K562 (cell line): Measurements from ENCODE around the gene KCNK4. TPM values are rescaled to one million over a fixed set of nuclear protein-coding genes. Genes with fewer than 3 reads are reported as not detected.

ENCODE experiments used
- BCL6 ChIP-seq: fragments of 250-450 bp; sonication (Bioruptor Pico); IDR thresholded peaks from 2 replicates; pipeline ENCODE4 v1.4.0; 2020
- FOSL1 ChIP-seq: fragments of 200-800 bp; sonication (Bioruptor generic); conservative IDR thresholded peaks from 2 replicates; pipeline ENCODE4 v1.6.1; 2016; ENCODE audit warnings: missing genetic modification characterization, missing compliant biosample characterization
- HOXB6 ChIP-seq: fragments of 250-450 bp; sonication (Bioruptor Pico); IDR thresholded peaks from 2 replicates; pipeline ENCODE4 v1.5.1; 2022; ENCODE audit warnings: mild to moderate bottlenecking, borderline replicate concordance
- JUN ChIP-seq, 2 experiments: sonication (generic) in 1 of 2; formaldehyde crosslinking in 1 of 2; IDR thresholded peaks; 2 replicates each; pipeline versions ENCODE4 v1.6.1 to v1.8.0; 2012 to 2022; ENCODE audit warnings: borderline replicate concordance in 2 of 2, mild to moderate bottlenecking in 2 of 2, improper control_type of control experiment in 1 of 2, low read depth in 1 of 2, low read length in 1 of 2, missing genetic modification reagents in 1 of 2
- KDM4B ChIP-seq, 2 experiments: fragments of 450-650 bp in 1 of 2; sonication (generic) in 1 of 2; IDR thresholded peaks; 2 replicates each; pipeline ENCODE4 v1.6.1; 2016 to 2017; ENCODE audit warnings: borderline replicate concordance in 2 of 2, antibody characterized with exemption in 1 of 2, low read depth in 1 of 2, mild to moderate bottlenecking in 1 of 2
- POLR2H ChIP-seq: IDR thresholded peaks from 2 replicates; pipeline ENCODE4 v1.6.1; 2016; ENCODE audit warnings: missing genetic modification characterization, low read depth, mild to moderate bottlenecking, control low read depth, missing compliant biosample characterization, moderate library complexity
- TAF1 ChIP-seq: IDR thresholded peaks from 2 replicates; pipeline ENCODE4 v1.6.1; 2011; ENCODE audit warnings: mild to moderate bottlenecking, low read length, moderate library complexity; ENCODE audit not compliant: insufficient read depth, control insufficient read depth, severe bottlenecking; ENCODE audit errors: extremely low read depth
- YBX1 ChIP-seq: fragments of 450-650 bp; IDR thresholded peaks from 2 replicates; pipeline ENCODE4 v1.7.1; 2016; ENCODE audit warnings: mild to moderate bottlenecking
- ZKSCAN8 ChIP-seq: fragments of 200-800 bp; sonication (Bioruptor generic); IDR thresholded peaks from 2 replicates; pipeline ENCODE4 v1.6.1; 2016; ENCODE audit warnings: missing genetic modification characterization, missing compliant biosample characterization
- ZNF507 ChIP-seq: conservative IDR thresholded peaks from 2 replicates; pipeline ENCODE4 v1.6.1; 2017; ENCODE audit warnings: missing genetic modification characterization, missing compliant biosample characterization
- ZNF584 ChIP-seq: fragments of 200-800 bp; sonication (Bioruptor generic); IDR thresholded peaks from 2 replicates; pipeline ENCODE4 v1.6.1; 2016; ENCODE audit warnings: low read depth, mild to moderate bottlenecking, missing genetic modification characterization, missing compliant biosample characterization
- ZNF695 ChIP-seq: fragments of 450-650 bp; formaldehyde crosslinking; IDR thresholded peaks from 2 replicates; pipeline ENCODE4 v1.4.0; 2020; ENCODE audit warnings: mild to moderate bottlenecking, moderate library complexity
- ZNF740 ChIP-seq, 3 experiments: fragments of 200-800 bp in 1 of 3; sonication (Bioruptor generic) in 1 of 3; sonication (generic) in 1 of 3; formaldehyde crosslinking in 1 of 3; IDR thresholded peaks; 2 replicates each; pipeline versions ENCODE4 v1.6.1 to v1.8.0; 2016 to 2022; ENCODE audit warnings: mild to moderate bottlenecking in 2 of 3, missing compliant biosample characterization in 2 of 3, missing genetic modification characterization in 2 of 3, missing genetic modification reagents in 1 of 3
- polyA plus RNA-seq, 8 experiments: library from polyadenylated mRNA; depleted of rRNA in 4 of 8; stranded (reverse) in 5 of 8; unstranded in 3 of 8; fragments of >200 nt; fragmentation: Nextera tagmentation in 2 of 8; fragmentation: Illumina TruSeq in 1 of 8; extraction: Ambion mirVana in 2 of 8; extraction: Trizol in 1 of 8; gene quantifications; 2 replicates each; pipeline versions ENCODE4 v1.2.1 to v1.2.3, GENCODE V29; 2011 to 2014; ENCODE audit warnings: inconsistent platforms in 1 of 8, missing spikeins in 1 of 8
- total RNA-seq, 7 experiments: library from RNA; depleted of rRNA in 6 of 7; stranded (reverse); fragments of >200 nt in 6 of 7; fragmentation: Illumina TruSeq in 2 of 7; extraction: Trizol in 2 of 7; gene quantifications; 2 replicates each; pipeline versions ENCODE4 v1.2.1 to v1.2.3, GENCODE V29; 2011 to 2021; ENCODE audit warnings: low replicate concordance in 1 of 7
- TF ChIP-seq, protein P1 (sequence below): sonication (generic); formaldehyde crosslinking; IDR thresholded peaks from 2 replicates; pipeline ENCODE4 v1.8.0; 2022; ENCODE audit warnings: mild to moderate bottlenecking, missing genetic modification reagents
- TF ChIP-seq, protein P2 (sequence below), 2 experiments: IDR thresholded peaks; 2 replicates each; pipeline ENCODE4 v1.6.1; 2012; ENCODE audit warnings: improper control_type of control experiment in 2 of 2, low read depth in 2 of 2, low read length in 2 of 2, borderline replicate concordance in 1 of 2
- TF ChIP-seq, protein P3 (sequence below): sonication (generic); IDR thresholded peaks from 2 replicates; pipeline ENCODE4 v1.6.1; 2016

KCNK4 gene
- total and polyA plus RNA-seq, 9 of the 15 experiments (the other 6 are each of a cell fraction or from before 2014, with no cell fraction given), result not detected

DNA sequence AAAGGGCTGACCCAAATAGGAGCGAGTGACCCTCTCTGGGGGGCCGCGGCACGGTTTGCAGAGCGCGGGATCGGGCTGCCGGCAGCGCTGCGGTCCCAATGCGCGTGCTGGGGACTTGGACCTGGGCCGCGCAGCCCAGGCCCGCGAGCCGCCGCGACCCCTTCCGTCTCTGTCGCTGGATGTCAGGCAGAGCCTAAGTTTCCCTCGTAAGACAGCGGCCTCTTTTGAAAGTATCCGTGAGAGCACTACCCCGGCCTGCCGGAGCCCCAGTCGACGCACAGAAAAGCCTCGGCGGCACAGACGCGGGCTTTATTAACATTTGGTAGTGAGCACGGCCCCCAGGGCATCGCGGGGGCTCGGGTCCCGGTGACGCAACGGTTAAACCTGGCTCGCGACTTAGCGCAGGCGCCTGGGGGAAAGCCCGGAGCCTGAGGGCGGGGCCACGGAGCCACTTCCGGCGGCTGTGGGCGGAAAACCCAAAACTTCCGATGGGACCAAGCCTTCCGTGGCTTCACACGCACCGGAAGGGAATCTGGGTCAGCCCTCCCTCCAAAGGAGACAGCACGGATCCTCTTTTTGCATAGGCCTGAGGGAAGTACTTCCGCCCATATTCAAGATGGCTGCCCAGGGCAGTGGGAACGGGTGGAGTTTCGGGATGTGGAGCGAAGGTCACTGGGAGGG lies 21.4 kb upstream of the KCNK4 start (continued):
- TF ChIP-seq, protein P1, sequence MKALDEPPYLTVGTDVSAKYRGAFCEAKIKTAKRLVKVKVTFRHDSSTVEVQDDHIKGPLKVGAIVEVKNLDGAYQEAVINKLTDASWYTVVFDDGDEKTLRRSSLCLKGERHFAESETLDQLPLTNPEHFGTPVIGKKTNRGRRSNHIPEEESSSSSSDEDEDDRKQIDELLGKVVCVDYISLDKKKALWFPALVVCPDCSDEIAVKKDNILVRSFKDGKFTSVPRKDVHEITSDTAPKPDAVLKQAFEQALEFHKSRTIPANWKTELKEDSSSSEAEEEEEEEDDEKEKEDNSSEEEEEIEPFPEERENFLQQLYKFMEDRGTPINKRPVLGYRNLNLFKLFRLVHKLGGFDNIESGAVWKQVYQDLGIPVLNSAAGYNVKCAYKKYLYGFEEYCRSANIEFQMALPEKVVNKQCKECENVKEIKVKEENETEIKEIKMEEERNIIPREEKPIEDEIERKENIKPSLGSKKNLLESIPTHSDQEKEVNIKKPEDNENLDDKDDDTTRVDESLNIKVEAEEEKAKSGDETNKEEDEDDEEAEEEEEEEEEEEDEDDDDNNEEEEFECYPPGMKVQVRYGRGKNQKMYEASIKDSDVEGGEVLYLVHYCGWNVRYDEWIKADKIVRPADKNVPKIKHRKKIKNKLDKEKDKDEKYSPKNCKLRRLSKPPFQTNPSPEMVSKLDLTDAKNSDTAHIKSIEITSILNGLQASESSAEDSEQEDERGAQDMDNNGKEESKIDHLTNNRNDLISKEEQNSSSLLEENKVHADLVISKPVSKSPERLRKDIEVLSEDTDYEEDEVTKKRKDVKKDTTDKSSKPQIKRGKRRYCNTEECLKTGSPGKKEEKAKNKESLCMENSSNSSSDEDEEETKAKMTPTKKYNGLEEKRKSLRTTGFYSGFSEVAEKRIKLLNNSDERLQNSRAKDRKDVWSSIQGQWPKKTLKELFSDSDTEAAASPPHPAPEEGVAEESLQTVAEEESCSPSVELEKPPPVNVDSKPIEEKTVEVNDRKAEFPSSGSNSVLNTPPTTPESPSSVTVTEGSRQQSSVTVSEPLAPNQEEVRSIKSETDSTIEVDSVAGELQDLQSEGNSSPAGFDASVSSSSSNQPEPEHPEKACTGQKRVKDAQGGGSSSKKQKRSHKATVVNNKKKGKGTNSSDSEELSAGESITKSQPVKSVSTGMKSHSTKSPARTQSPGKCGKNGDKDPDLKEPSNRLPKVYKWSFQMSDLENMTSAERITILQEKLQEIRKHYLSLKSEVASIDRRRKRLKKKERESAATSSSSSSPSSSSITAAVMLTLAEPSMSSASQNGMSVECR (CRISPR knock-in tag), result peak; percentile 65; the same call in 1 of the 2 replicates
- TF ChIP-seq, protein P2, sequence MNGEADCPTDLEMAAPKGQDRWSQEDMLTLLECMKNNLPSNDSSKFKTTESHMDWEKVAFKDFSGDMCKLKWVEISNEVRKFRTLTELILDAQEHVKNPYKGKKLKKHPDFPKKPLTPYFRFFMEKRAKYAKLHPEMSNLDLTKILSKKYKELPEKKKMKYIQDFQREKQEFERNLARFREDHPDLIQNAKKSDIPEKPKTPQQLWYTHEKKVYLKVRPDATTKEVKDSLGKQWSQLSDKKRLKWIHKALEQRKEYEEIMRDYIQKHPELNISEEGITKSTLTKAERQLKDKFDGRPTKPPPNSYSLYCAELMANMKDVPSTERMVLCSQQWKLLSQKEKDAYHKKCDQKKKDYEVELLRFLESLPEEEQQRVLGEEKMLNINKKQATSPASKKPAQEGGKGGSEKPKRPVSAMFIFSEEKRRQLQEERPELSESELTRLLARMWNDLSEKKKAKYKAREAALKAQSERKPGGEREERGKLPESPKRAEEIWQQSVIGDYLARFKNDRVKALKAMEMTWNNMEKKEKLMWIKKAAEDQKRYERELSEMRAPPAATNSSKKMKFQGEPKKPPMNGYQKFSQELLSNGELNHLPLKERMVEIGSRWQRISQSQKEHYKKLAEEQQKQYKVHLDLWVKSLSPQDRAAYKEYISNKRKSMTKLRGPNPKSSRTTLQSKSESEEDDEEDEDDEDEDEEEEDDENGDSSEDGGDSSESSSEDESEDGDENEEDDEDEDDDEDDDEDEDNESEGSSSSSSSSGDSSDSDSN (IDR thresholded peaks at IDR 0.05; ENCODE audit: borderline replicate concordance in 1 of 2, low read depth in 2 of 2, low read length in 2 of 2), result peak in 1 of 2 experiments; percentile 51; a peak in 1 of 4 replicates
- TF ChIP-seq ZNF695 (CRISPR knock-in tag) (no peak), ZNF584 (CRISPR knock-in tag) (peak; percentile 71; the same call in 1 of the 2 replicates), JUN (IDR thresholded peaks at IDR 0.05; ENCODE audit: borderline replicate concordance, low read depth, low read length) (0 out of 2 replicates have a peak, but pooled peaks have one; percentile 8), JUN (CRISPR knock-in tag; IDR thresholded peaks at IDR 0.05; ENCODE audit: borderline replicate concordance) (peak; percentile 90; the same call in 1 of the 2 replicates), ZKSCAN8 (CRISPR knock-in tag) (peak; percentile 57; the same call in 1 of the 2 replicates), KDM4B (IDR thresholded peaks at IDR 0.05; ENCODE audit: borderline replicate concordance in 2 of 2, low read depth in 1 of 2) (peak in 1 of 2 experiments; percentile 97; a peak in 2 of 4 replicates), POLR2H (tag) (peak; percentile 86), TAF1 (peak; percentile 84), YBX1 (no peak), BCL6 (CRISPR knock-in tag) (no peak), HOXB6 (CRISPR knock-in tag) (no peak), ZNF507 (tag) (no peak), FOSL1 (tag) (no peak; the same call in 1 of the 2 replicates), ZNF740 (CRISPR knock-in tag; IDR thresholded peaks at IDR 0.05) (no peak), ZNF740 (tag; IDR thresholded peaks at IDR 0.05) (peak in 1 of 2 experiments; percentile 44; a peak in 1 of 4 replicates)
- TF ChIP-seq, protein P3, sequence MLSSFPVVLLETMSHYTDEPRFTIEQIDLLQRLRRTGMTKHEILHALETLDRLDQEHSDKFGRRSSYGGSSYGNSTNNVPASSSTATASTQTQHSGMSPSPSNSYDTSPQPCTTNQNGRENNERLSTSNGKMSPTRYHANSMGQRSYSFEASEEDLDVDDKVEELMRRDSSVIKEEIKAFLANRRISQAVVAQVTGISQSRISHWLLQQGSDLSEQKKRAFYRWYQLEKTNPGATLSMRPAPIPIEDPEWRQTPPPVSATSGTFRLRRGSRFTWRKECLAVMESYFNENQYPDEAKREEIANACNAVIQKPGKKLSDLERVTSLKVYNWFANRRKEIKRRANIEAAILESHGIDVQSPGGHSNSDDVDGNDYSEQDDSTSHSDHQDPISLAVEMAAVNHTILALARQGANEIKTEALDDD, result 0 out of 2 replicates have a peak, but pooled peaks have one; percentile 11
